Spleen (tissue), 7 donors: ENCODE results near the gene MANBA.

Experiments used
- POLR2A ChIP-seq, 3 donors: fragments of 450-650 bp; IDR thresholded peaks; one replicate each; pipeline ENCODE4 v1.5.1; 2017; ENCODE audit warnings: antibody characterized with exemption in 3 of 3, mild to moderate bottlenecking in 1 of 3
- TF ChIP-seq, protein P1 (sequence below), 11 experiments: fragments of 200-600 bp in 7 of 11; fragments of 450-650 bp in 4 of 11; sonication (generic) in 4 of 11; IDR thresholded peaks in 8 of 11; conservative IDR thresholded peaks in 3 of 11; 1 replicate in 7 of 11; 2 replicates in 4 of 11; pipeline versions ENCODE4 v1.4.0 to v1.8.0; 2016 to 2021; ENCODE audit warnings: antibody characterized with exemption in 11 of 11, inconsistent platforms in 4 of 11, mild to moderate bottlenecking in 1 of 11
- donor health status: DM: no; HTN: no; CAD: no; lungs with moderate emphysema.
- donor health status: DM: no; HTN: no; CAD: no.
- donor health status: DM: no; HTN: no; CAD: no.

DNA sequence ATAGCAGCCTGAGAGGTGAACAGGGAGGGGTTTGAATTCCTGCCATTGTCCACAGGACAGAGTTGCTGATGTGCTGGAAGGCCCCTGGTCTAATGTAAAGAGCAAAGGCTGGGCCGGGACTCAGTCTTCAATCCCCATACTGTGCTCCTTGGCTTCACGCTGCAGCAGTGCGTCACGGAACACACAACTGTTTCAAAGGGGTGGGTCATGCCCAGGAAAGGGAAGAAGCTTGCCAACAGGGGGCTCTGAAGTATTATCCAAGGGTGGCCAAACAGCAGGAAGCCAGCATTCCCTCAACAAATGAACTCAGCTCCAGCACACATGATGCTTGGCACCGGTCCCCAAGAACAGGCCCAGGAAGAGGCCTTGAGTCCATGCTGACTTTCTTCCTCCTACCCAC lies 137.1 kb downstream of the MANBA start:
- TF ChIP-seq POLR2A (IDR thresholded peaks at IDR 0.05): no peak
- TF ChIP-seq, protein P1, sequence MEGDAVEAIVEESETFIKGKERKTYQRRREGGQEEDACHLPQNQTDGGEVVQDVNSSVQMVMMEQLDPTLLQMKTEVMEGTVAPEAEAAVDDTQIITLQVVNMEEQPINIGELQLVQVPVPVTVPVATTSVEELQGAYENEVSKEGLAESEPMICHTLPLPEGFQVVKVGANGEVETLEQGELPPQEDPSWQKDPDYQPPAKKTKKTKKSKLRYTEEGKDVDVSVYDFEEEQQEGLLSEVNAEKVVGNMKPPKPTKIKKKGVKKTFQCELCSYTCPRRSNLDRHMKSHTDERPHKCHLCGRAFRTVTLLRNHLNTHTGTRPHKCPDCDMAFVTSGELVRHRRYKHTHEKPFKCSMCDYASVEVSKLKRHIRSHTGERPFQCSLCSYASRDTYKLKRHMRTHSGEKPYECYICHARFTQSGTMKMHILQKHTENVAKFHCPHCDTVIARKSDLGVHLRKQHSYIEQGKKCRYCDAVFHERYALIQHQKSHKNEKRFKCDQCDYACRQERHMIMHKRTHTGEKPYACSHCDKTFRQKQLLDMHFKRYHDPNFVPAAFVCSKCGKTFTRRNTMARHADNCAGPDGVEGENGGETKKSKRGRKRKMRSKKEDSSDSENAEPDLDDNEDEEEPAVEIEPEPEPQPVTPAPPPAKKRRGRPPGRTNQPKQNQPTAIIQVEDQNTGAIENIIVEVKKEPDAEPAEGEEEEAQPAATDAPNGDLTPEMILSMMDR (IDR thresholded peaks at IDR 0.05 in 8 of 11, conservative IDR thresholded peaks at IDR 0.05 in 3 of 11): peak in 1 of 11 experiments; percentile 15
